Measurements from ENCODE around the gene FBXW12.

Gene FBXW12

DNA sequence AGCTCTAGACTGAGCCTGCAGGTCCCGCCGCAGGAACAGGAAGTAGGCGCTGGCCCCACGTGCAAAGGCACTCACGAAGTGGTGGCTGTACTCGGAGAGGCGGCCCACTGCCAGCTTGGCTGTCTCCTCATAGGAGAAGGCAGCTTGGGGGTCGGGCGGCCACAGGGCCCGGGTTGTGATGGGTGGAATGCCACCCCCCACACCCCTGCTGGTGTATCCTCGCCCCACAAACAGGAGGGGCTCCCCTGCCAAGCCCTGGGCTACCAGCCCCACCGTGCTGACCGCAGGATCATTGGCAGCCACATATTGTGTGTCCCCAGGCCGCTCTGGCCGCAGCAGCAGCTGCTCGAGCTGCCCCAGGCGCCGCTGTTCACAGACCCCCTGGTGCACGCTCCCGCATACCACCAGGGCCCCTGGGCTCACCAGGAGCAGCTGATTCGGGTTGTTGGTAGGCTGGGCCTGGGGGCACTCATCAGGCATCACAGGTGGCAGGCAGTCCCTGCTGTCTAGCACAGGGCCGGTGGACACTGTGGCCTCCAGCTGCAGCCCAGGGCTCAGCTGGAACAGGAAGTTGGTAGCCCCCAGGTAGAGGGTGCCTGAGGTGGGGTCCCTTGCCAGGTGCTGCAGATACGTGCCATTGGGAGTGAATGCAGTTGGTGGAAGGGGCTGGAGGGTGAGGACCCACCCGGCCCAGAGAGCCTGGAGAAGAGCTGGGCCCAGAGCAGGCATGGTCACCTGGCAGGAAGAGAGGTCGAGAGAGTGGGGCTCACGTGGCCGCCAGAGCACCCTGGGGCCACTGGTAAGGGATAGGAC lies 52.1 kb downstream of the FBXW12 start:
- DNase-seq = no peak

DNA sequence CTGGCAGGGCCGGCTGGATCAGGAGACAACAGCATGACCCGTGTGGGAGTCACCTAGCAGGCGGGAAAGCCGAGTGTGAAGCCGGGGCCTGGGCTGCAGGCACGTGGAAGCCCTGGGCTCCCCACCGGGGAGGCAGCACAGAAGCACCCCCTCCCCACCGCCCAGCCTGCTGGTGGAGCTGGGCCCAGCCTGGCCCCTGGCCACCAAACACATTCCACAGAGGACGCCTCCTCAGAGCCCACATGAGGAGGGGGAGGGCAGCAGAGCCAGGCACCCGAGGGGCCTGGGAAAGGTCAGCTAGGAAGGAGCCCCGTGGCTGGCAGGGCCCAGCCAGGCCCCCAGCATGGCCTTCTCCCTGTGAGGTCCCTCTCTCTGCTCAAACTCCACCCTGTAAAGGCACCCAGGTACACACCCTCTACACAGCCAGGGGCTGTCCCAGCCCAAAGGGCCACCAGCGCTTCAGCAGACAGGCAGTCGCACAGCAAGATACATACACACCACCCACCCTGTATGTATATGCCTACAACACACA lies 53.3 kb downstream of the FBXW12 start:
- no peak for DNase-seq

DNA sequence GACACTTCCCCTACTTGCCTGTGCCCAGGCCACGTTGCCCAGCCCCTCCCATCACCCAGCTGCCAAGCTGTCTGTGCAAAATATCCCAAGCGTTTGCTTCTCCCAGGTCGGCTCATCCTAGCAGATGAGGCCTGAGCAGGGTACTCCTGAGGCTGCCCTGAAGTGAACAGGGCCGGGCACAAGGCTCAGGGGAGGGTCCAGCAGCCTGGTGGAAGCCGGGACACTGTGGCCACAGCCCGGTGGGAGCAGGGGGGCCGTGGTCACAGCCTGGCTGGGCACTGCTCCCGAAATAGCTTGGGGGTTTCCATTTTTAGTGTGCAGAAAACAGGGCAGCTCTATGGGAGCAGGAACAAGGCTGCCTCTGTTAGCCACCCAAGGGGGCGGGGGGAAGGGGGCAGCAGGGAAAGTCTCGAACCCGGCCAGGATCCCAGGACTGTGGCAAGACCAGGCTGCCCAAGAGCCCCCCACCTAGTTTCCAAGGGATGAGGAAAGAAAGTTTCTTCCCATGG lies 54.4 kb downstream of the FBXW12 start:
- DNase-seq = no peak

DNA sequence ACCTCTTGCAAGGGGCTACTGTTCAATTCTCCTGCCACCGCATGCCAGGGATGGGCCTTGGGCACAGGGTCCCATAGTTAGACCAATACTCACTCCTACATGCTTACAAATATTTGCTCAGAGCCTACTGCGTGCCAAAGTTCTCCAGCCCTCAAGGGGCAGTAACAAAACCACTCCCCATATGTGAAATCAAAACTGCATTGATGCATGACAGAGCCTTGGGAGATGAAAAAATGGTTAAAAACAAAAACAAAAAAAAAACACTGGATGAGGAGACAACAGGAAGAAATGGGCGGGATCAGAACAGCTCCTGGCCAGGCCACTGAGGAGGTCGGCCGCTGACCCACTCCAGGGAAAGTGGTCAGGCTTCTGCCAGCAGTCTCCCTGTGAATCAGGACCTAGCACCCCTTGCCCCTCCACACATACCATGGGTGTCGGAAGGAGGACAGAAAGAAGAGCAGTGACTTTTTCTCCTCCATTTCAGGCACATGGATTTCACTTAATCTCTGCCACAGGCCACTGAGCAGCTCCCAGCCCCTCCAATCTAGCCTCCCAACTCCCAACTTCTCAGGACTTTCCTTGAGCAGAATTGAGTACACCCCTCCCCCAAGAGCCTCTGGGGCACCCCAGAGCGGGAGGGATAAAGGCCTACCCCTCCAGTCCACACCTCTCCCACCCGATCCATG lies 55.1 kb downstream of the FBXW12 start:
- no peak for DNase-seq

DNA sequence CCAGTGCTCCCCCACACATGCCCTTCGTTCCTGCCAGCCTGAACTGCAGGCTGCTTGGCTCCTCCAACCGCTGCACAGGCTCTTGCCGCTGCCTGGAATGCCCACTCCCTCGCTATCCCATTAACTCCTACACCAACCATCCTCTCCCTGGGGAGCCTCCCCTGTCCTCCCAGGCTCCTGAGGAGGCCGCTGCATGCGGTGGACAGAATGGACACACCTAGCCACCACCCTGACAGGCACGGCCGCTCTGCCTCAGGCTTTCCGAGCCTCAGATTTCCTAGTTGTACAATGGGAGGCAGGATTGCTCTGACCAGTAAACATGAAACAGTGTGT lies 55.6 kb downstream of the FBXW12 start:
- no peak for DNase-seq

DNA sequence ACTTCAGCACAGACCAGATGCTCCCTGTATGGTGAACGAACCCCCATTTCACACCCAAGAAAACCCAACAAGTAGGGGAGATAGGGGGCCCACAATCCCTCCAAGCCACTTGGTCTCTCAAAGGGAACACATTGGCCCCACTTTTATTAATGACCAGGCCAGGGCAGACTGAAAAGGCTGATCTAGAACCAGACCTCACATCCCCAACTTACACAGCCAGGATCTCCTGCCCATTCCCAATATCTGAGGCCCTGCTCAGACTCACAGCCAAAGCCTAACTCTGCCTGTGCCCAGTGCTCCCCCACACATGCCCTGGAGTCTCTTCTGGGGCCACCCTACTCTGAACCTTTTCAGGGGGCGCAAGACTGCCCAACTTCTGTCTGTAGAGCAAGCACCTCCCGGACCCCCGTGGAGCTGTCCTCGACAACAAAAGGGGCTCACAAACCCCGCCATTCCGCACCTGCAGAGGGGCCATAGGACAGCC lies 56.1 kb downstream of the FBXW12 start:
- DNase-seq = no peak

DNA sequence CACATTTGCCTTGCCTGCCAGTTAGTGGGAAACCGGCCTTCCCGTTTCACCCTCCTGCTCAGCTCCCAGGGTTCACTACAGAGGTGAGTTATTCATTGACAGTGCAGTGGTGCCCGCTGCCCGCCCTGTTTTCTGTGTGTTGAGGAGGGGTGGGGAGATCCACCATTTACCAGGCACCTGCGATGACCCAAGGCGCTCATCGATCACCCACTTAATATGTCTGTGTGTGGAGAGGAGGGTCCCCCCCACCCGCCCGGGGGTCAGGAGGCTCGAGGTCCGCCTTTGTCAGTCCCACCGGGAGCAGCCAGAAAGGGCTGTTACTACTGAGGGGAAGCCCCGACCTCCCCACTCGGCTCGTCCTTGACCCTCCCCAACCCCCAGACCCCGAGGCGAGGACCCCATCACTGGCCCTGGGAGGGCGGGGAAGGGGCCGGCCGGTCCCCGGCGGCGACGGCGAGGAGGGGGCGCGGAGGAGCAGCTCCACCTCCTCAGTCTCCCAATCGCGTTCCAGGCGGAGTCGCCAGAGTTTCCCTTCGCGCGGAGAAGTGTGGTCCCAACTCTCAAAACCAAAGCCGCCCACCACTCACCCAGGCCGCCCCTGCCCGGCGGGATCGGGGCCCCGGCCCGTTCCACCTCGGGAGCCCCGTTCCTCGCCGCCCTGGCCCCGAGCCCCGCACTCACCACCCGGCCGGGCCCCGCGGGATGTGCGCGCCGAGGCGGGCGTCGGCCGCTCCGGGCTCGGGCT lies 56.7 kb downstream of the FBXW12 start:
- no peak for DNase-seq

DNA sequence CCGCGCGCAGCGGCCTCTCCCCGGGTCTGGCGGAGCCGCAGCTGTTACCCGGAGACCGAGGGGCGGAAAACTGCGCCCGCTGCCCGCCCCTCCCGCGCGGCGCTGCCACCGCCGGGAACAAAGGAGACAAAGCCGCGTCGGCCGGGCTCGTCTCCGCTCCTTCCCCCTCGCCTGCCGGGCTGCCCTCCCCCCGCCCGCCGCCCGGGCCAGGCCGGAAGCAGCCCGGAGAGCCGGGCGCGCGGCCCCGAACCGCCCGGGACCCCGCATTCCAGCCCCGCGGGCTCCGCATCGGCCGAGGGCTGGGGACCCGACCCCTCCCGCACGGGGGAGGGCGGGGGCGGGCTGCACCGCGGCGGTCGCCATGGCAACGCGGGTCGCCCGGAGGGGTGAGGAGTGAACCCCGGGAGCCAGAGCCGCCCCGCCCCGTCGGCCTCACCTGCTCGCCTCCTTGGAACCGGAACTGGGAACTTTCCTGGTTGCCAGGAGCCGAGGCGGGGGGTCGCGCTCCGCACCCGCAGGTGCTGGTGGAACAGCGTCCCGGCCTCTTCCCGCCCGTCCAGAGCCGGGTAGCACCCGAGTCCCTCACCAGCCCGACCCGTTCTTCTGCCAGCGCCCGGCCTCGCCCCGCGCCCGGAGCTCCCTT lies 57.4 kb downstream of the FBXW12 start:
- peak; percentile 88 for DNase-seq

DNA sequence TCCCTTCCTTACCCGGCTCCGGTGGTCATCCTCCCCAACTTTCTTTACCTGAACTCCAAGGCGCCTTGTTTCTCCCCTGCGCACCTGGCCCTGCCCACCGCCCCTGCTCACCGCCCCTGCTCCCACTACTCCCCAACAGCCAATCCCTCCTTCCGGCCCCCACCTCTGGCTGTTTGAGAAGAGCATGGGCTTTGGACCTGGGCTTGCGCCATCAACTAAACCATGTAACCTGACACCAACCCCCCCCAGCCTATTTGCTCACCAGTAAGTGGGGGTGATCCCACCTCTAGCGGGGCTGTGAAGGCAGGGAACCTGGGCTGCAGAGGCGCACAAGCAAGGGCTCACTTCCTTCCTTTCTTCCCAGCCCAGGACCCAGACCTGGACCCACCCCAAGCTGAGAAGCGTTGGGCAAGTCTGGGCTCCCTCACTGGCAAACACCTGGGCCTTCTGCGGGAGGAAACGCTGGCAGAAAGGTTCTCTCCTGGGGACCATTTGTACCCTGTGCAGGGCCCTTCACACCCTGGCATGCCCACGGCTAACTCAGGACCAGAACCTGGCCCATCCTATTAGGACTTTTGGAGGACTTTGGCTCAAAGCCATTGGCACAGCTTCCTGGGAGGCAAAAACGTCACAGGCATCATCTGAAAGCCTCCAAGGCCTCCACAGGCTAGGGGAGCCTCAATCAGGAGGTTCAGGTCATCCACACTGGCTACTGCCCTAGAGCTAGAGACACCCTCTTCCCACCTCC lies 58.1 kb downstream of the FBXW12 start, which contains the start of gene PLXNB1:
Gene PLXNB1 (minus strand): TSS at position 127 of the 748 bp plus-strand sequence. CDS start 5,475 bp downstream, outside the sequence.
- DNase-seq = no peak

DNA sequence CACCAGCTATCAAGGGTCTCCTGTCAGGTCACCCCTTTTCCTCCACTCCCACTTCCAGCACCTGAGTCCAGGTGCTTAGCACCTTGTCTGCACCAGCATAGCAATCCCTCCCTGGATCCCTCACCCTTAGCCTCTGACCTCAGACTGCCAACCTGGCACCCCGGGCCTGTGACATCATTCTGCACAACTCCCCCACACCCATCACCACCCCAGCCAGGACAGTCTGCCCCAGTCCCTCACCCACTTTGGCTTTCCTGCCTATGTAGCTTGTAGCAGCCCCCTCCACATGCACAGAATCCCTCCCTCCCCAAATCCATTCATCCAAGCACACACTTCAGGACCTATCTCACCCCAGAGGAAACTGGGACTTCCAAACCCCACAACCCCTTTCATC lies 58.7 kb downstream of the FBXW12 start:
- no peak for DNase-seq

DNA sequence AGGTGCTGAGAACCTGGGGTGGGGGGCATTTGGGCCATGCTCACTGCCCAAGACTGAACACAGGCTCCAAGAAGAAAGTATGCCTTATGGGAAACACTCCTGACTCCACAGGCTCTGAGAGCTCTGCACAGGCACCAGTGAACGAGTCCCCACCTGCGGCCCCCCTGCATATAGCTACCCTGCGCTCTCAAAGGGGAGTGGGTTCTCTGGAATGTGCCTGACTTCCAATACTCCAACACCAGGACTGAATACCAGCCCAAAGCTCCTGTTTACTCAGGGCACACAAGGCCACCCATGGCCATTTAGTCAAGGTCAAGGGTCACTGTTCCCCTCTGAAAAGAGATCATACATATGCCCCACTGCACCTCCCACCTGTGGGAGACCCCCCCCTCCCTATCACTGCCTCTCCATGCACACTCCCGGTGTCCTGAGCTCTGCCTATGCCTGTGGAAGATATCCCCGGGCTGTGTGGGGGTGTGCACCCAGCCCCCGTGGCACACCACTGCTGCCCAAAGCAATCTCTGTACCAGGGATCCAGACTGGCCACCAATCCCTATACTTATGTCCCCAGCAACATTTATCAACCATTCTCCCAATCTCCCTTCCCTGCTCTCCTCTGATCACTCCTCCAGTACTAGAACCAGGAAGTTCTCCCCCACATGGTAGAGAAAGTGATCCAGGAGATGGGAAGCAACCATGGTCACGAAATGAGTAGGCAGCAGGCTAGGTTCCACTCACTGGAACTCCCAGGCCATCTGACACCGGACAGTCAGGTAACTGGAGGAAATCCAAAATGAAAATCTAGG lies 59.4 kb downstream of the FBXW12 start:
- DNase-seq = no peak

DNA sequence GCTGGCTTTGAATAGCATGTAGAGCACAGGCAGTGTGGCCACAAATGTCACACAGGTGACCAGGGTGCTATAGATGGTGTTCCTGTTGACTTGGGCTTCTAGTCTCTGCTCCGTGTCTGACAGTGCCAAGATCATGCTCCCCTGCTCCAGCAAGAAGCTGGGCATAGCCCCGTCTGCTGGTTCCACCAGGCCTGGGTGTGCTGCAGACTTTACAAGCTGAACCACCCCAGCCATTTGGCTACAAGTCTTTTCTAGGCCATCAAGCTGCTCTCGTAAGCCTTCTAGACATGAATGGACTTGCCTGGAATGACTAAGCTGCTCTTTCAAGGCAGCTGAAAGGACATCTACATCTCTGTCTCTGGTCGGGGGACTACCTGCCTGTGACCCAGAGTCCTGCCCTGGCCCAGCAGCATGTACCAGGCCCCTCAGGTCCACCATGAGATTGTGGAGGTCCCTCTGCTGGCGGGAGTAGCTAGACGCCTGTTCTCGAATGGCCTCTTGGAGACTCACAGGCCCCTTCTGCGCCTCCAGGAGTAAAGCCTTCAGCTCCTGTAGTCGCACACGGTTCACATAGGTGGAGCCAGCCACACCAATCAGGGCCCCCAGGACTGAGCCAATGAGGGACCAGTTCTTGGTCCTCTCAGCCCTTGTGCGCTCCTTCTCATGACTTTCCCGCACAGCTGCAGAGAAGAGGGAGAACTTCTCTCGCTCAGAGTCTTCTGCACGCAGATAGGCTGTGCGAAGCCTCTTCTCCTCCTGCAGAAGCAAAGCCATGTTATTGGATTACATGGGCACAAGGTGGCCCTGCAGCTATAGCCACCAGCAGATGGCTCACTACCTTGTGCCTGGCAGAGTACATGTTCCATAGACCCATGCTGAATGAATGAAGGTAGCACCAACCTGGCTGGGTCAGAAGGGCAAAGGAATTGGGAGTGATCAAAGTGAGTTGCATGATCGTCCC lies 60.7 kb downstream of the FBXW12 start:
- no peak for DNase-seq

DNA sequence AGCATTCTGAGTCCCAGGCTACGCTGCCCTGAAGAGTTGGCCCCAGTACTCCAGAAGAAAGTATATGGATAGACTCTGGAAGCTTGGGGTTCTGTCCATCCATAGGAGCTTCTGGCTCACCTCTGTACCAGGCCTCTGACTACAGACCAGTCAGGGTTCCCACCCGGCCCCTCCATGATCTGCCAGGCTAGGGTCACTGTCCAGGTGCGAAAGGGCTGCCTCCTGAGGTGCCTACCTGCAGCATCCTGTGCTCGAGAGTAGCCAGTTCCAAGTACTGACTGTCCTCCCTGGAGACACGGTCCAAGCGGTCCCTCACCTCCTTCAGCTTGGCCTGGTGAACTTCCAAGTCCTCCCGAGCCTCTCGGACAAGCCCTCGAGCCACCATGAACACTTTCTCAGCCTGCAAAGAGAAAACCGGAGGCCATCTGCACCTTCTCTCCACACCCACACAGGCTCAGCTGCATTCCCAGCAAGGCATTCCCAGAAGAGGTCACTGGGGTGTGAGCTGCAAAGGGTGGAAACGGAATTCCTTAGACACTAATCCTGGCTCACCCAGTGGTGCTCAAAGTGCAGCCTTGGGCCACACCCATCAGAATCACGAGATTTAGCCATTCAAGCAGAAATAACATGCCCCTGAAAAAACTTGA lies 61.6 kb downstream of the FBXW12 start:
- no peak for DNase-seq

DNA sequence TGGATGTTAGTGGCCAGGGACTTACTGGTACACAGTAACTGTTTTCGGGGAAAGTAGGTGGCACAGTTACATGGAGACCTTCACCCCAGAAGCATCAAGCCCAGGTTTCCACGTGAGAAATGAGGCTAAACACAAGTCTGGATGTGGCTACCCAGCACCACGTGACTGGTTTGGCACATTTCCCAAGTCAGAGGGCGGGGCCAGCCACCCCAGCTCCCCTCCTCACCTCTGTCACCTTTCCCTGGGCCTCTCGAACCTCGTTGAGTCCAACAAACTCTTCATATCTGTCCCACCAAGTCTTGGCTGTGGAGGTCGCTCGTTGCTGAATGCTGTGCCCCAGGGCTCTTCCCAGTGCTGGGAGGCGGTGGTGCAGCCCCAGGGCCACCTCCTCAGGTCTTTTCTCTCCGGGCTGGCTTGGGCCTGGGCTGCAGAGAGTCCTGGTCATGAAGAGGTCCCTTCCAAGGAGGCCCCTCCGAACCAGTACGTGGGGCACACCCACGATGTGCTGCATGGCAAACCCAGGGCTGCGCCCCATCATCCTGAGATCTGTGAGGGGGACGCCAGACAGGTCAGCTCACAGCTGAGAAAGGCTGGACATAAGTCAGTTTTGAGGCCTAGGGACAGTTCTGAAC lies 62.7 kb downstream of the FBXW12 start:
- DNase-seq = peak; percentile 62

DNA sequence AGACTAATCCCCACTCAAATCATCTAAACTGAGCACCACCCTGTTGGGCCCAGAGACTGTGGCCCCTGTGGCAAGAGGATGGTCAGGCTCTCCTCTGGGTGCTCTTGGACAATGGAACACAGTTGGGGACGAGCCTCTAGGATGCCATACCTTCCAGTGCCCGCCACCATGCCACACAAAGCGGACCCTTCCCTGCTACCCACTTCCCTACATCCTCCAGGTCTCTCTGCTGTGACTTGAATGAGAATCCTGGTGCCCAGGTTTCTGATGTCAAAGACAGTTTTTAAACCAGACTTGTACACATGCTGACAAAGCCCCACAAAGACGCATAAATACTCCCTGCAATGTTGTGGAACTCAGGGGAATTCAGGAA lies 63.2 kb downstream of the FBXW12 start:
- DNase-seq = no peak

DNA sequence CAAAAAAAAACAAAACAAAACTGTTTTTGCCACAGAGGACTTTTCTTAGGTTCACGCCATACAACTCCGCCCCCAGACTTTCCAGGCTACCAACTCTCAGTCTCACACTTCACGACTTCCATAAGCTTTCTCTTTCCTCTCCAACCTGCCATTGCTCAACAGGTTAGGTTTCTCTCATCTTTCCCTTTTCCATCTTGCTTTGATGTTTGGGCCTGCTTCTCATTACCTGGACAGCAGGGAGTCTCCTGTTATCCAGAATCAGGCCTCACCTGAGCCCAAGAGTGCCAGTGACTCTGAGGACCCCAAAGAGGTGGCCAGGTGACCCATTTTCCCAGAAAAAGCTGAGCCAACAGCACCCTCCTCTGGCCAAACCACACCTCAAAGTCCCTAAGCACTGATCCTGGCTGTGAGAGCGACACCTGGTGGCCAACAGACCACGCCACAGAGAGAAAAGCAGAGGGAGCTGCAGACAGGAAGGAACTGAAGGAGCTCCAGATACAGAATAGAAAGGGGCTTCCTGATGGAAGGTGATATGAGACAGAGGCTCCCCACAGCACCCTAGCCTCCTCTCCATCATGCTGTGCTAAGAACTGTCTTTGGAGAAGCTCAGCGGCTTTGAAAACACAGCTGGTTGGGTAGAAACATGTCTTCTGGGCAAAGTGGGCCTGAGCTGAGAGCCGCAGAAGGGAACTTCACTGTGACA lies 63.9 kb downstream of the FBXW12 start:
- DNase-seq = peak; percentile 95

DNA sequence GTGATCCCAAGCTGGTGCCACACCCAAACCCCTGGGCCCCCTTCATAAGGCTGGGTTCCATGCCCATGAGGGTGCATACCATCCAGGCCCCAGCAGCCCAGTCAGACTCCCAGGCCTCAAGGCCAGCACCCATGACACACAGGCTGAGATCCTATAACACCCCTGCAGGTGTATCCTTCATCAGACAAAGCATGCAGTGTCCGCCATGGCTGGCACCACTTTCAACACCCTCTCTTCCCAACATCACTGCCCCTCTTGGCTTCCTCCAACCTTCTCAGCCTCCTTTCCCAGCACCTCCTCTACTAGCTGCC lies 64.4 kb downstream of the FBXW12 start:
- peak; percentile 62 for DNase-seq

DNA sequence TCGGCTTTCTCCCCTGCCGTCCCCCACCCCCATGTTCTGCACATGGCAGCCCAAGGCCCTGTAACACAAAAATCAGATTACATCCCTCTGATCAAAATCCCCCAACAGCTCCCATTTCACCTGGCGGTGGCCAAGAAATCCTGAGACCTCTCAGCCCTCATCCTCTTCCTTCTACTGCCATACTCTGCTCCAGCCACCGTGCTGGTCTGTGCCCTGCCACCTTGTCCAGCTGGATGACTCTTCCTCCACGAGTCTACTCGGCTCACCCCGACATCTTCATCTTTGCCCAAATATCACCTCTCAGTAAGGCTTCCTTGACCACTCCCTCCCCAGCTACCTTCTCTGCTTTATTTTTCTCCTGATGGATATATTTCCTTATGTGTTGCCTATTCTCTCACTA lies 64.8 kb downstream of the FBXW12 start:
- no peak for DNase-seq
